CD14-positive monocyte (primary cell): ENCODE results near the gene PRPF38B. TPM values are rescaled to one million over a fixed set of nuclear protein-coding genes. Genes with fewer than 3 reads are reported as not detected.

Experiments used
- DNase-seq, 3 donors: peaks; one replicate each; pipeline ENCODE4 v3.0.0-alpha.2; 2011 to 2022
- H2AFZ ChIP-seq: 2 replicates; pipeline ENCODE4 v1.6.0; 2012; ENCODE audit warnings: mild to moderate bottlenecking, low read depth, low read length, inconsistent platforms; ENCODE audit not compliant: insufficient read depth, poor library complexity, severe bottlenecking
- H3K27ac ChIP-seq, 2 donors: 1 replicate in 1 of 2; 2 replicates in 1 of 2; pipeline ENCODE4 v1.5.1; 2012 to 2013; ENCODE audit warnings: low read length in 2 of 2, control low read depth in 1 of 2, inconsistent platforms in 1 of 2, low read depth in 1 of 2, mild to moderate bottlenecking in 1 of 2
- H3K27me3 ChIP-seq, 2 donors: one replicate each; pipeline versions ENCODE4 v1.6.0 to v1.6.1; 2011 to 2013; ENCODE audit warnings: low read length in 2 of 2; ENCODE audit not compliant: control insufficient read depth in 2 of 2, insufficient read depth in 2 of 2
- H3K36me3 ChIP-seq, 2 donors: replicated peaks in 1 of 2; 1 replicate in 1 of 2; 2 replicates in 1 of 2; pipeline versions ENCODE4 v1.5.1 to v1.6.1; 2012 to 2013; ENCODE audit warnings: low read length in 2 of 2, control low read depth in 1 of 2, inconsistent platforms in 1 of 2, mild to moderate bottlenecking in 1 of 2; ENCODE audit not compliant: insufficient read depth in 2 of 2, control insufficient read depth in 1 of 2
- H3K4me1 ChIP-seq, 2 donors: 1 replicate in 1 of 2; 2 replicates in 1 of 2; pipeline versions ENCODE4 v1.5.1 to v1.6.1; 2012 to 2013; ENCODE audit warnings: low read length in 2 of 2, control low read depth in 1 of 2, inconsistent platforms in 1 of 2, mild to moderate bottlenecking in 1 of 2, moderate library complexity in 1 of 2; ENCODE audit not compliant: insufficient read depth in 2 of 2, control insufficient read depth in 1 of 2
- H3K4me2 ChIP-seq: replicated peaks from 2 replicates; pipeline ENCODE3; 2012; ENCODE audit warnings: low read length, moderate library complexity, mild to moderate bottlenecking; ENCODE audit not compliant: poor library complexity, severe bottlenecking; ENCODE audit errors: extremely low read depth
- H3K4me3 ChIP-seq, 3 experiments: fragments of 200-600 bp in 1 of 3; sonication (generic) in 1 of 3; replicated peaks in 1 of 3; 1 replicate in 2 of 3; 2 replicates in 1 of 3; pipeline ENCODE4 v1.5.1; 2011 to 2013; ENCODE audit warnings: low read length in 3 of 3, mild to moderate bottlenecking in 3 of 3, control low read depth in 2 of 3, low read depth in 2 of 3, inconsistent platforms in 1 of 3, moderate library complexity in 1 of 3
- H3K79me2 ChIP-seq: 2 replicates; pipeline ENCODE4 v1.6.0; 2012; ENCODE audit warnings: mild to moderate bottlenecking, control low read depth, inconsistent platforms, low read length, moderate library complexity; ENCODE audit not compliant: insufficient read depth
- H3K9ac ChIP-seq: 2 replicates; pipeline ENCODE4 v1.6.0; 2017; ENCODE audit warnings: low read length, mild to moderate bottlenecking; ENCODE audit not compliant: insufficient read depth, poor library complexity, severe bottlenecking
- H3K9me3 ChIP-seq, 2 donors: replicated peaks in 1 of 2; 1 replicate in 1 of 2; 2 replicates in 1 of 2; pipeline versions ENCODE4 v1.5.1 to v1.6.1; 2012 to 2013; ENCODE audit warnings: low read length in 2 of 2, control low read depth in 1 of 2; ENCODE audit not compliant: control insufficient read depth in 1 of 2, insufficient read depth in 1 of 2
- H4K20me1 ChIP-seq: 2 replicates; pipeline ENCODE4 v1.6.0; 2012; ENCODE audit warnings: mild to moderate bottlenecking, low read length, control low read depth, moderate library complexity; ENCODE audit not compliant: insufficient read depth
- H3K27ac Mint-ChIP-seq, 7 donors: one replicate each; pipeline ENCODE4 v1.8.0; 2020; ENCODE audit warnings: mild to moderate bottlenecking in 7 of 7, mixed read lengths in 7 of 7, moderate library complexity in 6 of 7, inconsistent platforms in 2 of 7
- H3K27me3 Mint-ChIP-seq, 3 donors: one replicate each; pipeline ENCODE4 v1.8.0; 2021 to 2022; ENCODE audit warnings: low read depth in 3 of 3, mild to moderate bottlenecking in 3 of 3, mixed read lengths in 3 of 3, moderate library complexity in 3 of 3, inconsistent platforms in 1 of 3
- H3K36me3 Mint-ChIP-seq, 2 donors: one replicate each; pipeline ENCODE4 v1.8.0; 2020; ENCODE audit warnings: mixed read lengths in 2 of 2, inconsistent platforms in 1 of 2, mild to moderate bottlenecking in 1 of 2
- H3K4me1 Mint-ChIP-seq: one replicate; pipeline ENCODE4 v1.8.0; 2020; ENCODE audit warnings: mild to moderate bottlenecking, mixed read lengths
- H3K4me3 Mint-ChIP-seq, 2 donors: one replicate each; pipeline ENCODE4 v1.8.0; 2020; ENCODE audit warnings: mild to moderate bottlenecking in 2 of 2, mixed read lengths in 2 of 2, moderate library complexity in 1 of 2
- H3K9me3 Mint-ChIP-seq, 7 donors: one replicate each; pipeline ENCODE4 v1.8.0; 2020 to 2022; ENCODE audit warnings: mixed read lengths in 7 of 7, mild to moderate bottlenecking in 6 of 7, moderate library complexity in 6 of 7, inconsistent platforms in 2 of 7
- WGBS: methylation state at CpG from one replicate; pipeline ENCODE4 v1.1.5; 2013; ENCODE audit warnings: missing lambda C conversion rate; ENCODE audit not compliant: insufficient coverage; 5-methylcytosine and 5-hydroxymethylcytosine counted together
- intact Hi-C, 2 donors: fragments of 100-400 bp; cut with micrococcal nuclease; formaldehyde crosslinking; loops; one replicate each; pipeline versions ENCODE4 v1.15.0 to v1.15.1; 2023
- polyA plus RNA-seq, 3 donors: library from polyadenylated mRNA; depleted of rRNA in 1 of 3; unstranded in 2 of 3; stranded (reverse) in 1 of 3; fragments of 300-500 nt in 2 of 3; fragments of >200 nt in 1 of 3; fragmentation: Illumina TruSeq in 2 of 3; gene quantifications; 1 replicate in 2 of 3; 2 replicates in 1 of 3; pipeline ENCODE4 v1.2.3, GENCODE V29; 2012 to 2021
- TF ChIP-seq, protein P1 (sequence below): fragments of 200-600 bp; IDR thresholded peaks from one replicate; pipeline ENCODE4 v1.8.0; 2022; ENCODE audit warnings: antibody characterized with exemption, mild to moderate bottlenecking

PRPF38B gene
- polyA plus RNA-seq, 3 donors, result 4.9 to 29.9 (median 8.3) TPM

DNA sequence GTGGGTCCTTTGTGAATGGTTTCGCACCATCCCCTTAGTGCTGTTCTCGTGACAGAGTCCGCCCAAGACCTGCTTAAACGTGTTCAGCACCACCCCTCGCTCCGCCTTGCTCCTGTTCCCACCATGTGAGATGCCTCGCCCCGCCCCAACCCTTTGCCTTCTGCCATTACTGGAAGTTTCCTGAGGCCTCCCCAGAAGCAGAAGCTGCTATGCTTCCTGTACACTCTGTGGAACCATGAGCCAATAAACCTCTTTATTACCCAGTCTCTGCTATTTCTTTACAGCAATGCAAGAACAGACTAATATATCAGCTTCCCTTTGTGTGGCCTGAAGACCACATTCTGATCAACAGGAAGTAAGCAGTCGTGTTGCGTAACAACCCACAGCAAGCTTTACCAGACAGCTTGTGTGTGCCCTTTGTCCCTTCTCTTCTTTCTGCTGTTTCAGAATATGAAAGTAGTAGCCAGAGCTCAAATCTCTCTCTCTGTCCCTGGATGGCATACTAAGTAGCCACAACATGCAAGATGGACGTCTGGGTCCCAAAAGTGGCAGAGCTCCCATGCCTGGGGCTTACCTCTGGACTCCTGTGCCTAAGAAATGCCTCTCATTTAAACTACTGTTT, 45.4 kb upstream of the PRPF38B start:
- Histone ChIP-seq H3K27me3 (no peaks in the 10 kb centered on the region), H3K9me3 (peaks cover 0 to 9% of the 10 kb centered on the region in 2 donors), H2AFZ (peak overlapping the region; percentile 69), H3K9ac (peak overlapping the region; percentile 39), H3K79me2 (no peaks in the 10 kb centered on the region), H3K4me2 (peak overlapping the region; percentile 55), H3K4me3 (peak overlapping the region; percentile 24 to 55 (median 26)), H4K20me1 (no peaks in the 10 kb centered on the region), H3K4me1 (peaks cover 32 to 36% of the 10 kb centered on the region in 2 donors), H3K36me3 (peaks cover 5 to 21% of the 10 kb centered on the region in 2 donors), H3K27ac (peak overlapping the region; percentile 92 to 97)
- H3K27me3 Mint-ChIP-seq, result peaks cover 0 to 2% (median 1%) of the 10 kb centered on the region in 3 donors
- H3K27ac Mint-ChIP-seq, result peak overlapping the region; percentile 95 to 98 (median 98)
- peak overlapping the region; percentile 71 to 84 for H3K4me3 Mint-ChIP-seq
- peaks cover 53% of the 10 kb centered on the region for H3K4me1 Mint-ChIP-seq
- peaks cover 25 to 26% of the 10 kb centered on the region in 2 donors for H3K36me3 Mint-ChIP-seq
- peak; percentile 92 to 97 (median 93) for DNase-seq
- intact Hi-C loops, result loop anchor here in 1 of 2 donors (5.0 to 10.0 kb wide), 2 partner anchors 82 to 101 kb away; partner anchors contain the start of genes EEIG2 and STXBP3
- peaks cover 2 to 11% (median 5%) of the 10 kb centered on the region in 7 donors for H3K9me3 Mint-ChIP-seq
- TF ChIP-seq, protein P1, sequence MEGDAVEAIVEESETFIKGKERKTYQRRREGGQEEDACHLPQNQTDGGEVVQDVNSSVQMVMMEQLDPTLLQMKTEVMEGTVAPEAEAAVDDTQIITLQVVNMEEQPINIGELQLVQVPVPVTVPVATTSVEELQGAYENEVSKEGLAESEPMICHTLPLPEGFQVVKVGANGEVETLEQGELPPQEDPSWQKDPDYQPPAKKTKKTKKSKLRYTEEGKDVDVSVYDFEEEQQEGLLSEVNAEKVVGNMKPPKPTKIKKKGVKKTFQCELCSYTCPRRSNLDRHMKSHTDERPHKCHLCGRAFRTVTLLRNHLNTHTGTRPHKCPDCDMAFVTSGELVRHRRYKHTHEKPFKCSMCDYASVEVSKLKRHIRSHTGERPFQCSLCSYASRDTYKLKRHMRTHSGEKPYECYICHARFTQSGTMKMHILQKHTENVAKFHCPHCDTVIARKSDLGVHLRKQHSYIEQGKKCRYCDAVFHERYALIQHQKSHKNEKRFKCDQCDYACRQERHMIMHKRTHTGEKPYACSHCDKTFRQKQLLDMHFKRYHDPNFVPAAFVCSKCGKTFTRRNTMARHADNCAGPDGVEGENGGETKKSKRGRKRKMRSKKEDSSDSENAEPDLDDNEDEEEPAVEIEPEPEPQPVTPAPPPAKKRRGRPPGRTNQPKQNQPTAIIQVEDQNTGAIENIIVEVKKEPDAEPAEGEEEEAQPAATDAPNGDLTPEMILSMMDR, result no peak
- 0% methylated on average over 10 of the region's 11 CpGs for WGBS

DNA sequence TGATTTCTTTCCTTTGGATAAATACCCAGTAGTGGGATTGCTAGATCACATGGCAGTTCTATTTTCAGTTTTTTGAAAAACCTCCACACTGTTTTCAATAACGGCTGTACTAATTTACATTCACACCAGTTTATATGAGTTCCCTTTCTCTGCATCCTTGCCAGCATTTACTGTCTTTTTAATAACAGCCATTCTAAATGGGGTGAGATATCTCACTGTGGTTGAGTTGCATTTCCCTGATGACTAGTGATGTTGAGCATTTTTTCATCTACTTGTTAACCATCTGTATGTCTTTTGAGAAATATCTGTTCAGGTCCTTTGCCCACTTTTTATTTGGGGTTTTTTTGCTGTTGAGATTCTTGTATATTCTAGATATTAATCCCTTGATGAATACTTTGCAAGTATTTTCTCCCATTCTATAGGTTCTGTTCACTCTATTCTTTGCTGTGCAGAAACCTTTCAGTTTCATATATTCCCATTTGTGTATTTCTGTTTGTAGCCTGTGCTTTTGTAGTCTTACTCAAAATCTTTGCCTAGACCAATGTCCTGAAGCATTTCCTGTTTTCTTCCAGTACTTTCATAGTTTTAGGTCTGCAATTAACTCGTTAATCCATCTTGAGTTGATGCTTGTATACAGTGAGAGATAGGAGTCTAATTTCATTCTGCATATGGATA, 38.5 kb upstream of the PRPF38B start:
- TF ChIP-seq, protein P1, result no peak
- no peak overlapping the region for H3K4me3 Mint-ChIP-seq
- H3K27me3 ChIP-seq, result no peaks in the 10 kb centered on the region

More for the DNA sequence above, 38.5 kb upstream of the PRPF38B start:
- H3K27me3 Mint-ChIP-seq, result no peaks in the 10 kb centered on the region
- peaks cover 40 to 46% of the 10 kb centered on the region in 2 donors for H3K36me3 Mint-ChIP-seq
- Histone ChIP-seq H3K4me3 (no peak overlapping the region), H3K9ac (no peak overlapping the region), H3K79me2 (no peaks in the 10 kb centered on the region), H4K20me1 (no peaks in the 10 kb centered on the region), H3K4me2 (no peak overlapping the region), H2AFZ (no peak overlapping the region), H3K36me3 (peaks cover 7 to 31% of the 10 kb centered on the region in 2 donors), H3K4me1 (no peaks in the 10 kb centered on the region), H3K9me3 (peaks cover 0 to 2% of the 10 kb centered on the region in 2 donors), H3K27ac (no peak overlapping the region)
- WGBS, result no CpG with 5 or more reads among the region's 2 CpGs
- no peak for DNase-seq
- peaks cover 28% of the 10 kb centered on the region for H3K4me1 Mint-ChIP-seq
- intact Hi-C loops, result no loop called here
- peaks cover 0 to 4% (median 0%) of the 10 kb centered on the region in 7 donors for H3K9me3 Mint-ChIP-seq
- no peak overlapping the region for H3K27ac Mint-ChIP-seq
